Chondrocyte (in vitro differentiated cells): ENCODE data around the gene MYOM1. TPM values are rescaled to one million over a fixed set of nuclear protein-coding genes. Genes with fewer than 3 reads are reported as not detected.

Experiments used
- DNase-seq: peaks from one replicate; pipeline ENCODE4 v3.0.0; 2021; ENCODE audit warnings: mixed read lengths, low spot score
- H3K27ac Mint-ChIP-seq: one replicate; pipeline ENCODE4 v1.8.0; 2021; ENCODE audit warnings: mild to moderate bottlenecking, moderate library complexity, mixed read lengths; ENCODE audit not compliant: unreplicated experiment
- H3K27me3 Mint-ChIP-seq: 2 replicates; pipeline ENCODE4 v1.8.0; 2021; ENCODE audit warnings: low read depth, mixed read lengths
- H3K36me3 Mint-ChIP-seq: 2 replicates; pipeline ENCODE4 v1.8.0; 2021; ENCODE audit warnings: low read depth, mixed read lengths
- H3K4me1 Mint-ChIP-seq: 2 replicates; pipeline ENCODE4 v1.8.0; 2021; ENCODE audit warnings: low read depth, mild to moderate bottlenecking, mixed read lengths
- H3K4me3 Mint-ChIP-seq: one replicate; pipeline ENCODE4 v1.8.0; 2021; ENCODE audit warnings: mild to moderate bottlenecking, moderate library complexity, mixed read lengths; ENCODE audit not compliant: unreplicated experiment
- H3K9me3 Mint-ChIP-seq: 2 replicates; pipeline ENCODE4 v1.8.0; 2021; ENCODE audit warnings: low read depth, mixed read lengths
- CTCF ChIP-seq: fragments of 200-600 bp; sonication (generic); IDR thresholded peaks from 2 replicates; pipeline ENCODE4 v1.5.0; 2021; ENCODE audit warnings: antibody characterized with exemption, mild to moderate bottlenecking, moderate library complexity
- total RNA-seq: library from RNA; stranded (reverse); gene quantifications from 3 replicates; pipeline ENCODE4 v1.2.1, GENCODE V29; 2021

The MYOM1 gene
- total RNA-seq, 1 donor from 2014 or later: 1.5 TPM

- DNase-seq: no peak
- no peaks in the 10 kb centered on the region for H3K9me3 Mint-ChIP-seq
- H3K36me3 Mint-ChIP-seq: peaks cover 43% of the 10 kb centered on the region
- no peaks in the 10 kb centered on the region for H3K27me3 Mint-ChIP-seq
- peaks cover 72% of the 10 kb centered on the region for H3K4me1 Mint-ChIP-seq
- TF ChIP-seq CTCF: no peak
- peak overlapping the region; percentile 57 for H3K4me3 Mint-ChIP-seq
- peak overlapping the region; percentile 87 for H3K27ac Mint-ChIP-seq
Measured at GRCh38 chr18:3251963-3252277, 32.2 kb upstream of the MYOM1 start.

GRCh38 chr18:3251249-3251962, 31.6 kb upstream of the MYOM1 start:
- DNase-seq: no peak
- H3K27ac Mint-ChIP-seq: peak overlapping the region; percentile 87
- no peaks in the 10 kb centered on the region for H3K9me3 Mint-ChIP-seq
- TF ChIP-seq CTCF: no peak
- peaks cover 72% of the 10 kb centered on the region for H3K4me1 Mint-ChIP-seq
- peaks cover 40% of the 10 kb centered on the region for H3K36me3 Mint-ChIP-seq
- no peaks in the 10 kb centered on the region for H3K27me3 Mint-ChIP-seq
- peak overlapping the region; percentile 57 for H3K4me3 Mint-ChIP-seq

GRCh38 chr18:3250237-3251107, 30.7 kb upstream of the MYOM1 start:
- Mint-ChIP-seq H3K4me3 (peak overlapping the region; percentile 89), H3K27ac (peak overlapping the region; percentile 97), H3K27me3 (no peaks in the 10 kb centered on the region), H3K36me3 (peaks cover 34% of the 10 kb centered on the region), H3K9me3 (no peaks in the 10 kb centered on the region), H3K4me1 (peaks cover 72% of the 10 kb centered on the region)
- DNase-seq: no peak
- no peak for TF ChIP-seq CTCF

- H3K4me1 Mint-ChIP-seq: peaks cover 63% of the 10 kb centered on the region
- H3K27ac Mint-ChIP-seq: peak overlapping the region; percentile 97
- DNase-seq: no peak
- H3K27me3 Mint-ChIP-seq: no peaks in the 10 kb centered on the region
- H3K4me3 Mint-ChIP-seq: peak overlapping the region; percentile 89
- TF ChIP-seq CTCF: no peak
- no peaks in the 10 kb centered on the region for H3K9me3 Mint-ChIP-seq
- H3K36me3 Mint-ChIP-seq: peaks cover 23% of the 10 kb centered on the region
Measured at GRCh38 chr18:3248658-3249359, 29.0 kb upstream of the MYOM1 start.

- peaks cover 57% of the 10 kb centered on the region for H3K4me1 Mint-ChIP-seq
- no peak for DNase-seq
Measured at GRCh38 chr18:3248062-3248657, 28.4 kb upstream of the MYOM1 start.

More at GRCh38 chr18:3248062-3248657, 28.4 kb upstream of the MYOM1 start:
- H3K9me3 Mint-ChIP-seq: no peaks in the 10 kb centered on the region
- H3K36me3 Mint-ChIP-seq: peaks cover 17% of the 10 kb centered on the region
- H3K27me3 Mint-ChIP-seq: no peaks in the 10 kb centered on the region
- no peak for TF ChIP-seq CTCF
- peak overlapping the region; percentile 97 for H3K27ac Mint-ChIP-seq
- H3K4me3 Mint-ChIP-seq: peak overlapping the region; percentile 89
